Stimulated activated CD8-positive, alpha-beta memory T cell treated with anti-CD3 and anti-CD28 coated beads, Interleukin-7, amount 100 ng/mL, for 1 hour (primary cell): ENCODE data around the gene DNMT3L.
"Not testable (repeated sequence)": the region's sequence is repeated elsewhere in the genome, so short reads cannot be mapped to it uniquely, and the experiment has no call there.

Experiments
- DNase-seq, 2 donors: peaks; one replicate each; pipeline ENCODE4 v3.0.0-alpha.2; 2020; ENCODE audit warnings: low read depth in 2 of 2

DNMT3L gene

DNA sequence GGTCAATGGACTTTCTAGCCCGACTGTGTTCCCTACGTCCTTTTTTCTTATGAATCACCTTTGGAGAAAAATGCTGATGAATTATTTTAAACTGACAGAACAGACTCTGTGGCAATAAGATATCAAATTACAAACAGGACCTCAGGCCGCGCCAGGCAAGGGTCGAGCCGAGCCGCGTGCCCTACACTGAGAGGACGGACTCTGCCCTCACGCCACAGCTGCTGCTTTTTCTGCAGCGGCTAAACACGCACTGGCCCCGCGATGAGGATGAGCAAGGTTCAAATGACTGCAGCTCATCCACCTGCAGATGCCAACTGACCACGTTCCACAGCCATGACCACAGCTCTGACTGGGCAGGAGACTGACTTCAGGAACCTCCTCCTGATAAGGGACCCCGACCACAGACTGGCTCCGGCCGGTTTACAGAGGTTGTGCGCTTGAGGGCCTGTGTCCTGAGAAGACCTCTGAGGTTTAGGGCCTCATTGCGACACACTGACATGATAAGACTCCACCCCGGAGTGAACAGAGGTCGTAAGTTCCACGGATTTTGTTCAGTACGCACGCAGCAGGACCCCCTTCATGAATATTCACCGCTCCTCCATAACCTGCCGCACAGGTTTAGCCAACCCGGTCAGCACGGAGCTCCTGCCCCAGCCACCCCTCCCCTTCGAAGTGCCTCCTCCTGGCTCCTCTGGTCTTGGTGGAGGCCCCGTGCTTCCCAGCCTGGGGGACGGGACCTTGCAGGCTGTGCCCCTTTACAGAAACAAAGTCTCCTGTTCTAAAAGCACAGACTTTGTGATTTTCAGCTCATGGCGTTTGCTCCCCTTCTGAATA is 12.3 kb downstream of the DNMT3L start:
- DNase-seq = not testable (repeated sequence)

DNA sequence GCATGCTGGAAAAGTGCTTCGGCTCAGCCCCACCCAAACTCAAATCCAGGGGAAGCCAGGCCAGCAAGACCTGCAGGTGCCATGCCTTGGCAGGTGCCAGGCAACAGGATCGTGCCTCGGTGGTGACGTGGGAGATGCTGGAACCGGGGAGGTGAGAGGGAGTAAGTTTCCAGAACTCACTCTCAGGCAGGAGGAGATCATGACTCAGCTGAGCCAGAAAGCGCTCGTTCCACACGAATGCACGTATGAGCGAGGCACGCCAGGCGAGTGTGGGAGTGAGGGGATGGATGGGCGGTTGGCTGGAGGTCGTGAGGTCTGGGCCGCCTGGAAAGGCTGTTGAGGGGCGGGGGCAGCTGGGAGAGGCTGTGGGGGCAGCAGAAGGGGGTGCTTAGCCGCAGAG is 13.8 kb downstream of the DNMT3L start:
- DNase-seq = not testable (repeated sequence)

DNA sequence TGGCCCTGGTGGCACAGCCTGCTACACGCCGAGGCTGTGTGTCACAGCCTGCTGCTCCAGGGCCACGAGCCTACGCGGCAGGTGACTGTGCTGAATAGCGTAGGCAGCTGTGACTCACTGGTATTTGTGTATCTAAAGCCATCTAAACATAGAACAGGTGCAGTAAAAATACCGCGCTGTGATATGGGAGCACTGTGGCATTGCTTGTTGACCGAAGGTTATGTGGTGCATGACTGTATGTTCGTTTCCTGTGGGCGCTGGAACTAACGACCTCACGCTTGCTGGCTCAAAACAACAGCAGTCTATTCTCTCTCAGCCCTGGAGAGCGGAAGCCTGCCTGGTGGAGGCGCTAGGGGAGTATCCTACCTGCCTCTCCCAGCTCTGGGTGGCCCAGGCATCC is 17.7 kb downstream of the DNMT3L start:
- DNase-seq = not testable (repeated sequence)

GRCh38 chr21:44241281-44241680 is 20.4 kb downstream of the DNMT3L start:
- DNase-seq = not testable (repeated sequence)

GRCh38 chr21:44240842-44241241 is 20.9 kb downstream of the DNMT3L start, which contains the start of gene ICOSLG:
TSS of gene ICOSLG (minus strand) at chr21:44240943. CDS start at chr21:44240817, 126 bp downstream.
- not testable (repeated sequence) for DNase-seq

DNA sequence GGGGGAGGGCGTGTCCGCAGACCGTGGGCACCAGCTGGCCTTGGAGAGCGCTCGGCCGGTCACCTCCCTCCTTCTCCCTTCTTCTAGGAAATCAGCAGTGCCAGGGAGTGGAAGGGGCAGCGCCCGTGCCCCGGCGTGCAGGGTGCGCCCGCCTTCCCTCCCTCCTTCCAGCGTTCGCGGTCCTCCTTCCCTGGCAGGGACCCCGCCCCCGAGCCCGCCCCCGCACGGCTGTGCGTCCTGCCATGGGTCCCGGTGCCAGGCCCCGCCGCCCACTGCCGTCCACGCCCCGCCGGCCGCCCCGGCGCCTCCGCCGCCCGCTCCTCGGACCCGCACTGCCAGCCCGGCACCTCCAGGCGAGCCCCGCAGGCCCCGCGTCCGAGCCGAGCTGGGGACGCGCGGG is 21.3 kb downstream of the DNMT3L start:
- not testable (repeated sequence) for DNase-seq

- not testable (repeated sequence) for DNase-seq
Measured at GRCh38 chr21:44229561-44229960, 32.1 kb downstream of the DNMT3L start.

DNA sequence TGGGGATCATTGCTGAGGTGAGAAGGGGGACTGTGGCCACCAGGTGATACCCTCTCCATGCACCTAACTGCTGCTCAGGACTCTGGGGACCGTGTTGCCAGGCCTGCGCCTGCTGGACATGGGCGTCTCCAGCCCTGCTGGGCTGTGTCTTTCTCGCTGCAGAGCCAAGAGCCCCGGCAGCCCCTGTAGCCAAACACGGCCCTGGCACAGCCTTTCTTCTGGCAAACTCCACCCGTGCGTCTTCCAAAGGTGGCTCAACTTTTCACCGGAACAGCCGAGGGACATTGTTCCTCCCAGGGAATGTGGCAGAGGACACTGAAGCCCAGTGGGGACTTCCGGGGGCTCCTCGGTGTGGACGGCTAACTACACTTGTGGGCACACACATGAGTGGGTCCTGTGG is 33.6 kb downstream of the DNMT3L start:
- DNase-seq = not testable (repeated sequence)

GRCh38 chr21:44227614-44228013 is 34.1 kb downstream of the DNMT3L start:
- DNase-seq = not testable (repeated sequence)

DNA sequence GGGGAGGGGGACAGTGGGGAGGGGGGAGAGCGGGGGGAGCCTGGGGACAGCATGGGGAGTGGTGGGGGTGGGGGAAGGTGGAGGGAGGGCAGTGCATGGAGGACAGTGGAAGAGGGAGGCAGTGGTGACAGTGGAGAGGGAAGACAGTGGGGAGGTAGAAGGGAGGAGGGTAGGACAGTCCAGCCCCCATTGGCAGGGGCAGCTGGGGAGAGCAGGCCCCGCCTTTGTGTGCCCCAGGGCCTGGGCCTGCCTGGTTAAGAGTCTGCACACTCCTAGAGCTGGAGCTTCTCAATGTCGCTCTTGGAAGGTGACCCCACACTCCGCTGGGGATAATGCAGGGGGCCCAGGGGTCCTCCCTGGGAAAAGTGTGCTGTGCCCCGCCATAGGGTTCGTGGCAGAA is 36.1 kb downstream of the DNMT3L start:
- not testable (repeated sequence) for DNase-seq

- not testable (repeated sequence) for DNase-seq
Measured at GRCh38 chr21:44223334-44223733, 38.4 kb downstream of the DNMT3L start.

DNA sequence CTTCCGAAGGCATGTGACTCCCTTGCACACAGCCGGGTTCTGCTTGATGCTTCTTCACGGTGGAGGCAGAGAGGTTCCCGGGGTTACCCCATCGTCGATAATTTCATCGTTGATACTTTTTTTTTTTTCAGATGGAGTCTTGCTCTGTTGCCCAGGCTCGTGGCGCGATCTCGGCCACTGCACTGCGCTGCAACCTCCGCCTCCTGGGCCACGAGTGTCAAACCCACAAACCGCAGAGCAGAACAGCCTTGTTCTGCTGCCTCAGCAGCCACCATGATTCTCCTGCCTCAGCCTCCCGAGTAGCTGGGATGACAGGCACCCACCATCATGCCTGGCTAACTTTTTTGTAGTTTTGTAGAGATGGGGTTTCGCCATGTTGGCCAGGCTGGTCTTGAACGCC is 41.0 kb downstream of the DNMT3L start:
- not testable (repeated sequence) for DNase-seq

GRCh38 chr21:44218461-44218860 is 43.2 kb downstream of the DNMT3L start:
- not testable (repeated sequence) for DNase-seq

DNA sequence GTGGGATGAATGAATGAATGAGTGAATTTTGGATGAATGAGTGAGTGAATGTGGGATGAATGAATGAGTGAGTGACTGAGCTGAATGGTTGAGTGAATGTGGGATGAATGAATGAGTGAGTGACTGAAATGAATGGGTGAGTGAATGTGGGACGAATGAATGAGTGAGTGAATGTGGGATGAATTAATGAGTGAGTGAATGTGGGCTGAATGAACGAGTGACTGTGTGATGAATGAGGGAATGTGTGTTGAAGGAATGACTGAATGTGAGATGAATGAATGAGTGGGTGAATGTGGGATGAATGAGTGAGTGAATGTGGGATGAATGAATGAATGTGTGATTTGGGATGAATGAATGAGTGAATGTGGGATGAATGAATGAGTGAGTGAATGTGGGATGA is 49.7 kb downstream of the DNMT3L start:
- not testable (repeated sequence) for DNase-seq

DNA sequence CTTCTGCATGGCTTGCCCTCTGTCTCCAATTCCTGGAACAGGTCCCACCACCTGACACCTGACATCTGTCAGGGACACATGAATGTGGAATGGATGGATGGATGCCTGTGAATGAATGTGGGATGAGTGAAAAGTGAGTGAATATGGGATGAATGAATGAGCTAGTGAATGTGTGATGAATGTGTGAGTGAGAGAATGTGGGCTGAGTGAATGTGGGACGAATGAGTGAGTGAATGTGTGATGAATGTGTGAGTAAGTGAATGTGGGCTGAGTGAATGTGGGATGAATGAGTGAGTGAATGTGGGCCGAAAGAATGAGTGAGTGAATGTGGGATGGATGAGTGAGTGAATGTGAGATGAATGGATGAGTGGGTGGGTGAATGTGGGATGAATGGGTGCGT is 50.1 kb downstream of the DNMT3L start:
- not testable (repeated sequence) for DNase-seq

GRCh38 chr21:44207860-44208646 is 53.6 kb downstream of the DNMT3L start:
- not testable (repeated sequence) for DNase-seq

DNA sequence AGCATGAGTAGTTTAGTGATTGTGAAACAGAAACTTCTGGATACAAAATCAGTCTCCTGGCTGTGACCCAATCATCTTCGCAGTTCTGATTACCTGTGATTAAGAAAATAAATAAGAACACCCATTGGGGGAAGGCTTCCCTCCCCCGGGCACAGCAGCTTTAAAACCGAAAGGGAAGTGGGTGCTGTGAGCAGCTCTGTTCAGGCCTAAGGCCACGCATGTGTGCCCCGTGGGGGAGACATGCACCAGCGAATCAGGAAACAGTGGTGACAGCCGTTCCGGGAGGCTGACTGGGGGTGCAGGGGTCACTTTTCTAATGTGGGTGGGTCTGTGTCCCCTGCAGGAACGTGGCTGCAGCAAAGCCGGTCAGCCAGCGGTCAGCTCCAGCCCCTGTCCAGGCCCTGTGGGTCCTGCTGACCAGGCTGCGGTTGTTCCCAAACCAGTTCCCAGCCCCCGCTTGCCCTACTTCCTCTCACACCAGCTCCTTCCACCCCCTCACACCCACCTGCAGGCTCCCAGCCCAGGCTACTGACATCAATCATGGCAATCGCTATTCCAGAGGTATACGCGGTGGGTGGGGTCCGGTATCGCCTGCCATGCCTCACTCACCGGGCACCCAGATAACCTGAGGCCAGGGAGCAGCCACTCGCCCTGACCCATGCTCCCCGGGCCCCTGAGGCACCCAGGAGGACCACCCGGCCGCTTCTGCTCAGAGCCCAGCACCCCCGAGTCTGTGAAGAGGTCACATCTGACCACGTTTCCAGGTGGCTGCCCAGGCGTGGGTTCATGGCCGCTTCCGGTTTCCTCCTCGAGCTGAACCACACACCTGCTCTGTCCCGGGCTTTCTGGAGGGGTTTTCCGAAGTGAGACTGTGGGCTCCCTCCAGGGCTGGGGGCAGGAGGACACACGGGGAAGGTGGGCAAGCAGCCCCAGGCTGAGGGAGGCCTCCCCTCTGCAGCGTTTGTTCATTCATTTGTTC is 54.7 kb downstream of the DNMT3L start:
- DNase-seq = not testable (repeated sequence)

DNA sequence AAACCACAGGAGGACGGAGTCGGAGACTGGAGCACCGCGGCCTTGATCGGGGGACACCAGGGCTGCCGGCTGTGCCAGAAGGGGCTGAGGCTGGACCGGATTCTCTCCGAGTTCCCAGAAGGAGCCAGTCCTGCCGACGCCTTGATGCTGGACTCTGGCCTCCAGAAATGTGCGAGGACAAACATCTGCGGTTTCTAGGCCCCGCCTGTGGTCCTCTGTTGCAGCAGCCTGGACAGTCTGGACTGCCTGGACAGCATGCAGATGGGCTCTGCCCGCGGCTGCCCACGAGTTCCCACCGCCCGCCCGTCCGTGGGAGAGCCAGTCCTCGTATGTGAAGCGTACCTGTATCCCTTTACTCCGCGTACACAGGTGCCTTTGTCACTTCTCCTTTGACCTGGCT is 55.5 kb downstream of the DNMT3L start:
- not testable (repeated sequence) for DNase-seq

GRCh38 chr21:44202590-44203299 is 59.0 kb downstream of the DNMT3L start:
- not testable (repeated sequence) for DNase-seq

GRCh38 chr21:44199997-44200396 is 61.7 kb downstream of the DNMT3L start:
- not testable (repeated sequence) for DNase-seq

DNA sequence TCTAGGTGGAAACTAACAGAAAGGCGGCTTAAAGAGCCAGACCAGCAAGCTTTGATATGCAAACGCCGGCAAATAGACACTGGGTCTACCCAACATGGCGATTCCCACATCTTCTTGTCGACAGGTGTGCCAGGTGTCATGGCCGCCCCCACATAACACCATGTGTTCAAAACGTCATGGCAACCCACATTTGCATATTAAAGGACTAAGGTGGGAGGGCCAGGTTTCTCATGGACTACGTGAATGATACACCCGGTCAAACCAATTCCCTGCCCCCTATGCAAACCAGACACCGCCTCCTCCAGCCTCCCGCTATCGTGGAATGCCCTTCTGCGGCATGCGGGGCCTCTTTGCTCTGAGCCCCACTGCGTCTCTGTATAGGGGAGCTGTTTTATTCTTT is 62.2 kb downstream of the DNMT3L start:
- no peak for DNase-seq
